Esophagus (tissue), 2 donors: ENCODE measurements around the gene ZNF695. TPM values are rescaled to one million over a fixed set of nuclear protein-coding genes. Genes with fewer than 3 reads are reported as not detected.
"Not testable (repeated sequence)": the region's sequence is repeated elsewhere in the genome, so short reads cannot be mapped to it uniquely, and the experiment has no call there.

ENCODE experiments used
- H3K27ac ChIP-seq, 2 donors: one replicate each; pipeline ENCODE4 v1.5.1; 2013; ENCODE audit warnings: low read depth in 2 of 2, mild to moderate bottlenecking in 2 of 2, inconsistent platforms in 1 of 2, low read length in 1 of 2, moderate library complexity in 1 of 2
- H3K27me3 ChIP-seq, 2 donors: one replicate each; pipeline ENCODE4 v1.6.1; 2013; ENCODE audit warnings: low read length in 2 of 2, control low read depth in 1 of 2, mild to moderate bottlenecking in 1 of 2; ENCODE audit not compliant: insufficient read depth in 2 of 2, control insufficient read depth in 1 of 2
- H3K36me3 ChIP-seq, 2 donors: one replicate each; pipeline ENCODE4 v1.6.1; 2013; ENCODE audit warnings: low read length in 1 of 2; ENCODE audit not compliant: control insufficient read depth in 2 of 2, insufficient read depth in 2 of 2
- H3K4me1 ChIP-seq, 2 donors: one replicate each; pipeline ENCODE4 v1.6.1; 2013; ENCODE audit warnings: low read length in 1 of 2; ENCODE audit not compliant: control insufficient read depth in 2 of 2, insufficient read depth in 2 of 2
- H3K4me3 ChIP-seq, 2 donors: one replicate each; pipeline ENCODE4 v1.5.1; 2013; ENCODE audit warnings: low read length in 2 of 2, mild to moderate bottlenecking in 2 of 2, low read depth in 1 of 2, moderate library complexity in 1 of 2
- H3K9me3 ChIP-seq, 2 donors: one replicate each; pipeline ENCODE4 v1.6.1; 2013; ENCODE audit warnings: mild to moderate bottlenecking in 2 of 2, low read depth in 1 of 2, low read length in 1 of 2, moderate library complexity in 1 of 2; ENCODE audit not compliant: control insufficient read depth in 2 of 2, insufficient read depth in 1 of 2
- WGBS, 2 donors: extraction: QIAGEN DNeasy Blood & Tissue Kit; methylation state at CpG; one replicate each; pipeline ENCODE4 v1.1.7; 2013; 5-methylcytosine and 5-hydroxymethylcytosine counted together
- polyA plus RNA-seq, 2 donors: library from polyadenylated mRNA; stranded (reverse); fragments of 200-250 nt; gene quantifications; one replicate each; pipeline ENCODE4 v1.2.3, GENCODE V29; 2013
- donor health status: healthy with polysubstance abuse.
- donor health status: Bipolar disorder and iron deficiency.

ZNF695 gene
- polyA plus RNA-seq: under 1 TPM; 0.81 to 0.84 TPM

- WGBS, 2 donors: 1 to 2% methylated on average over 51 to 58 of the region's 58 CpGs
- Histone ChIP-seq H3K27me3 (no peaks in the 10 kb centered on the region), H3K4me1 (peaks cover 0 to 2% of the 10 kb centered on the region in 2 donors), H3K27ac (no peak within 1 kb of the TSS), H3K4me3 (peak within 1 kb of the TSS; percentile 72 to 89), H3K36me3 (no peaks in the 10 kb centered on the region), H3K9me3 (no peaks in the 10 kb centered on the region)
Measured at GRCh38 chr1:247007511-247008405, at the start of gene ZNF695. Gene ZNF695 (minus strand): TSS chr1:247008057. CDS start chr1:247007908, 149 bp downstream.

DNA sequence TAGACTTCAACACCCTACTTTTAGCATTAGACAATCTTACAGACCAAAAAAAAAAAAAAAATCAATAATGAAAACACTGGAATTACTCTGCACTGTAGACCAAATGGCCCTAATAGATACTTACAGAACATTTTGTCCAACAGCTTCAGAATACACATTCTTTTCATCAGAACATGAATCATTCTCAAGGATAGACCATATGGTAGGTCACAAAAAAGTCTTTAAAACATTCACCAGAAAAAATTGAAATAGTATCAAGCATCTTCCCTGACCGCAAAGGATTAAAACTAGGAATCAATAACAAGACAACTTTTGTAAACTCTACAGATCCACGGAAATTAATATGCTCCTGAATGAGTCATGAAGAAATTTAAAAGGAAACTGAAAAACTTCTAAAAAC, 48.2 kb upstream of the ZNF695 start:
- Histone ChIP-seq H3K27me3 (no peaks in the 10 kb centered on the region), H3K9me3 (peaks cover 4 to 15% of the 10 kb centered on the region in 2 donors), H3K4me1 (no peaks in the 10 kb centered on the region), H3K36me3 (no peaks in the 10 kb centered on the region), H3K27ac (no peak overlapping the region), H3K4me3 (no peak overlapping the region)
- WGBS, 2 donors: 81 to 84% methylated on average over 2 of the region's 2 CpGs

- no peak overlapping the region for H3K4me3 ChIP-seq
- H3K36me3 ChIP-seq: no peaks in the 10 kb centered on the region
- WGBS, 2 donors: 54 to 66% methylated on average over 2 of the region's 2 CpGs
- no peak overlapping the region for H3K27ac ChIP-seq
- no peaks in the 10 kb centered on the region for H3K4me1 ChIP-seq
- H3K9me3 ChIP-seq: peaks cover 4 to 18% of the 10 kb centered on the region in 2 donors
- no peaks in the 10 kb centered on the region for H3K27me3 ChIP-seq
Measured at GRCh38 chr1:247054992-247055415, 47.1 kb upstream of the ZNF695 start.

DNA sequence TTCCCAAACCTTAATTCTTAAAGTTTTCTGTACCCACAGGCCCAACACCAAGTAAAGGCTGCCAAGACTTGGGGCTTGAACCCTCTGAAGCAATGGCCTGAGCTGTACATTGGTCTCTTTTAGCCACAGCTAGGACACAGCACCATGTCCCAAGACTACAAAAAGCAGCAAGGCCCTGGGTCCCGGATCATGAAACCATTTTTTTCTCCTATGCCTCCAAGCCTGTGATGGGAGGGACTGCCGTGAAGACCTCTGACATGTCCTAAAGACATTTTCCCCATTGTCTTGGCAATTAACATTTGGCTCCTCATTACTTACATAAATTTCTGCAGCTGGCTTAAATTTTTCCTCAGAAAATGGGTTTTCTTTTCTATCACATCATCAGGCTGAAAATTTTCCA, 39.8 kb upstream of the ZNF695 start:
- H3K4me3 ChIP-seq: no peak overlapping the region
- 97 to 98% methylated on average over 2 of the region's 2 CpGs for WGBS, 2 donors

DNA sequence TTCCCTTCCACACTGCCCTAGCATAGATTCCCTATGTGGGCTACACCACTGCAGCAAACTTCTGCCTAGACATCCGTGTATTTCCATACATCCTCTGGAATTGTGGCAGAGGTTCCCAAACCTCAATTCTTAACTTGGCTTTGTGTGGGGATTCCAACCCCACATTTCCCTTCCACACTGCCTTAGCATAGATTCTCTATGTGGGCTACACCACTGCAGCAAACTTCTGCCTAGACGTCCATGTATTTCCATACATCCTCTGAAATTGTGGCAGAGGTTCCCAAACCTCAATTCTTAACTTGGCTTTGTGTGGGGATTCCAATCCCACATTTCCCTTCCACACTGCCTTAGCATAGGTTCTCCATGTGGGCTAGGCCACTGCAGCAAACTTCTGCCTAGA, 39.4 kb upstream of the ZNF695 start:
- 94 to 96% methylated on average over 2 of the region's 2 CpGs for WGBS, 2 donors
- Histone ChIP-seq H3K9me3 (peaks cover 8 to 22% of the 10 kb centered on the region in 2 donors), H3K4me1 (no peaks in the 10 kb centered on the region)

More for the DNA sequence above, 39.8 kb upstream of the ZNF695 start:
- Histone ChIP-seq H3K27ac (no peak overlapping the region), H3K27me3 (no peaks in the 10 kb centered on the region), H3K9me3 (peaks cover 8 to 25% of the 10 kb centered on the region in 2 donors), H3K4me1 (no peaks in the 10 kb centered on the region), H3K36me3 (no peaks in the 10 kb centered on the region)

DNA sequence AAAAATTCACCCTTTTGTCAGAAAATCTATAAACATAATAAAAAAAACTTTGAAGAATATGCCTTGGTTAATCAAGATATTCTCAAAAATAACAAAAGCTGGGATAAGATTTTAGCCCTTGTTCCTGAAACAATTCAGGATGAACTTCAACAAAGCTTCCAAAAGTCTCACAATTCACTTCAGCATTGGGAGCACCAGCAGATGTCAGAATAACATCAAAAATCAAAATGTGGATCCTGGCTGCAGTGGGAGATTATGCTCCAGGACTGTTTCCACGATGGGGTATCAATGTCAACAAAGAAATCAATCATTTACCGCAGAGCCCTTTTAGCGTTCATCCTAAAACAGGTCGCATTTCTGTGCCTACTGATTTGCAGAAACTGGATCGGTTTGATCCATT, 35.5 kb upstream of the ZNF695 start:
- H3K4me3 ChIP-seq: no peak overlapping the region
- H3K9me3 ChIP-seq: peaks cover 8 to 19% of the 10 kb centered on the region in 2 donors
- H3K36me3 ChIP-seq: no peaks in the 10 kb centered on the region
- no peaks in the 10 kb centered on the region for H3K4me1 ChIP-seq
- no peak overlapping the region for H3K27ac ChIP-seq
- no peaks in the 10 kb centered on the region for H3K27me3 ChIP-seq
- WGBS, 2 donors: 92 to 93% methylated on average over 5 of the region's 5 CpGs

More for the DNA sequence above, 39.4 kb upstream of the ZNF695 start:
- H3K27ac ChIP-seq: no peak overlapping the region
- H3K27me3 ChIP-seq: no peaks in the 10 kb centered on the region
- H3K36me3 ChIP-seq: no peaks in the 10 kb centered on the region
- H3K4me3 ChIP-seq: no peak overlapping the region

DNA sequence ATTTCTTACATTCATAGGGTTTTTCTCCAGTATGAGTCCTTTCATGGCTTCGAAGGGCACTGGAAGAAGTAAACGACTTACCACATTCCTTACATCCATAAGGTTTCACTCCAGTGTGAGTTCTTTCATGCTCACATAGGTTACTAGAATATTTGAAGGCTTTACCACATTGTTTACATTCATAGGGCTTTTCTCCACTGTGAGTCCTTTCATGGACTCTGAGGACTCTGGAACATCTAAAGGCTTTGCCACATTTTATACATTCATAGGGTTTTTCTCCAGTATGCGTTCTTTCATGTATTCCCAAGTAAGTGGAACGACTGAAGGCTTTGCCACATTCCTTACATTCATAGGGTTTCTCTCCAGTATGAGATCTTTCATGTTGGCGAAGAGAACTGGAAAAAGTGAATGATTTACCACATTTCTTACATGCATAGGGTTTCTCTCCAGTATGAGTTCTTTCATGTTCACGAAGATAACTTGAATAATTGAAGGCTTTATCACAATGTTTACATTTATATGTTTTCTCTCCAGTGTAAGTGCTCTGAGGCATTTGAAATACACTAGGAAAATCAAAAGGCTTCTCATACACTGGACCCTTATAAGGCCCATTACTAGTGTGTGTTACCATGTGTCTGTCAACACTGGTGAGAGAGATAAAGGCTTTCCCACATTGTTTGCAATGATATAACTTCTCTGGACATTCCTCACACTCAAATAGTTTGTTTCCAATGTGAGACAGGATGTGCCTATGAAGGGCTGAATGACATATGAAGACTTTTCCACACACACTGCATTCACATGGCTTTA, 29.9 kb upstream of the ZNF695 start:
- no peaks in the 10 kb centered on the region for H3K36me3 ChIP-seq

DNA sequence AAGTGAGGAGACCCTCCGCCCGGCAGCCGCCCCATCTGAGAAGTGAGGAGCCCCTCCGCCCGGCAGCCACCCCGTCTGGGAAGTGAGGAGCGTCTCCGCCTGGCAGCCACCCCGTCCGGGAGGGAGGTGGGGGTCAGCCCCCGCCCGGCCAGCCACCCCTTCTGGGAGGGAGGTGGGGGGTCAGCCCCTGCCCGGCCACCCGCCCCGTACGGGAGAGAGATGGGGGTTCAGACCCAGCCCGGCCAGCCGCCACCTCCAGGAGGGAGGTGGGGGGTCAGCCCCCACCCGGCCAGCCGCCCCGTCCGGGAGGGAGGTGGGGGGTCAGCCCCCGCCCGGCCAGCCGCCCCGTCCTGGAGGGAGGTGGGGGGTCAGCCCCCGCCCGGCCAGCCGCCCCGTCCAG, 24.4 kb upstream of the ZNF695 start:
- H3K9me3 ChIP-seq, H3K27ac ChIP-seq, H3K4me1 ChIP-seq, H3K4me3 ChIP-seq, H3K36me3 ChIP-seq, H3K27me3 ChIP-seq: not testable (repeated sequence)
- 93 to 100% methylated on average over 11 to 30 of the region's 30 CpGs for WGBS, 2 donors

More for the DNA sequence above, 29.9 kb upstream of the ZNF695 start:
- 95 to 97% methylated on average over 6 of the region's 6 CpGs for WGBS, 2 donors
- H3K27ac ChIP-seq: no peak overlapping the region
- H3K4me3 ChIP-seq: no peak overlapping the region
- H3K9me3 ChIP-seq: peaks cover 0 to 6% of the 10 kb centered on the region in 2 donors
- H3K4me1 ChIP-seq: no peaks in the 10 kb centered on the region
- no peaks in the 10 kb centered on the region for H3K27me3 ChIP-seq

- not testable (repeated sequence) for H3K36me3 ChIP-seq, H3K27ac ChIP-seq, H3K4me3 ChIP-seq, H3K27me3 ChIP-seq, H3K4me1 ChIP-seq, H3K9me3 ChIP-seq
- WGBS, 2 donors: 76% methylated on average over 5 of the region's 5 CpGs
Measured at GRCh38 chr1:247024658-247025057, 16.8 kb upstream of the ZNF695 start.
